Measurements from ENCODE around the gene AMOTL2.

The AMOTL2 gene

DNA sequence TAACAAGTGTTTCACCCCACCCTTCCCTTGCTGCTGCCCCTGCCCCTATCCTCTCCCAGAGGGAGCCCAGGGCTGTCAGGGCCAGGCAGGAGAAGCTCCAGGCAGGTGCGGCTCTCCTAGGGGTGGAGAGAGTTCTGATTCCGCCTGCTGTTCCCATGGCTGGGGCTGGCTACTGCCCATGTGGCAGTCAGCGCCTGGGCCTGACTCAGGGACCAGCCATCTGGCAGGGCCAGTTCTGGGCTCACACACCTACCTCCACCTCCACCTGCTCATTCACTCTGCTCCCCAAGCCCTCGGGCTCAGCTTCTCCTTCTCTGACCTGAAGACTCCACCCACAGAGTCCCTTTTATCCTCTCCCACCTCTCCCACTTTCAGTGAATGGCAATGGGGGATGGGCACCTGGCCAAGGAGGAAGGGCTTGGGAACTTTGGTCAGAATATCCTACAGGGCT, 23.4 kb downstream of the AMOTL2 start:
- no peak for DNase-seq

DNA sequence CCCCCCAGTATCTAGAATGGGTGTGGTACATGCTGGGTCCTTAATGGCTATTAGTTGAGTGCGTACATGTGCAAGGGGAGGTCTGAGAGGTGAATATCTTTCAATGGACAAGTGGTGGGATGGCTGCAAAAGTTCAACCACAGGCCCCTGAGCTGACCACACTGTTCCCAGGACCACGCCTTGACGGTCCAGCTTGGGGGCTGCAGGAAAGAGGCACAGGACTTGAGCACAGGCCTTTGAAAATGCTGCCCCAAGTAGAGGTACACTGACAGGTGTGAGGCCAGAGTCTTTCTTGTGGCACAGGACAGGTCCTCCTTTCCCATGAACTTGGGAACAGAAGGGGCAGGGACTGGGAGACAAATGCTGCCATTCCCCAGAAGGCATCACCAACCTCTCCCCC, 24.0 kb downstream of the AMOTL2 start:
- DNase-seq = no peak

- no peak for DNase-seq
Measured at GRCh38 chr3:134348524-134348923, 25.7 kb downstream of the AMOTL2 start.

DNA sequence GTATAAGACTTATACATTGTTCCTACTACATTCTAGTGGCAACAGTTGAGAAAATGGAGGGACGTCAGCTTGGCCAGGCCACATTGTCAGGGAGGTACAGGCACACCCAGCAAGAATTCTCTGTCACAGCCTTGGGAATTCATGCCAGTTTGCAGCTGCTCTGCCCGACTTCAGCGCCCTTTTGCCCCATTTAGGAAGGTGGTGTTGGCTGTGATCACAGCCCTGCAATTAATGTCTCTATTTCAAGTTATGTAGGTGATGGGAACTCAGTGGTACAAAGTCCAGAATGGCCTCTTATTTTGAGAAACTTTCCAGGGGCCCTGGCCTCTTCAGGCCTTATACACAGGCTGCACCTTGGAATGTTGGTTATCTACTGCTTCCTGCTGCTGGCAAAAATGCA, 26.7 kb downstream of the AMOTL2 start:
- no peak for DNase-seq

GRCh38 chr3:134346744-134347143, 27.5 kb downstream of the AMOTL2 start:
- DNase-seq = no peak

DNA sequence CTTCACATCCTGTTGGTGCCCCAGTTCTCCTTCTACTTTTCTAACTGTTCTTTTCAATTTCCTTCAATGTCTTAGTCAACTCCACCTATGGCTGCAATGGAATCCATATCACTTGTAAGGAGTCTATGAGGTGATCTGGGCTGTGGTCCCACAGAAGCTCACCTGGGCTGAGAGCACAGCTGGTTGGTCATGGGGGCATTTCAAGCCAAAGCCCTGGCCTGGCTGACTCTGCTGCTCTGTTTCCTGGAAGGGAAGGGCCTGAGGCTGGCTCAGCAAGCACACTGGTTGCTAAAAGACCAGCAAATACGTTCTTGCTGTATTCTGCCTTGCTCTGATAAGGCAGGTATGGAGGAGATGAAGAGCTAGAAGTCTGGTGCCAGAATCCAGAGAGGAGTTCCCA, 29.0 kb downstream of the AMOTL2 start:
- DNase-seq = no peak

DNA sequence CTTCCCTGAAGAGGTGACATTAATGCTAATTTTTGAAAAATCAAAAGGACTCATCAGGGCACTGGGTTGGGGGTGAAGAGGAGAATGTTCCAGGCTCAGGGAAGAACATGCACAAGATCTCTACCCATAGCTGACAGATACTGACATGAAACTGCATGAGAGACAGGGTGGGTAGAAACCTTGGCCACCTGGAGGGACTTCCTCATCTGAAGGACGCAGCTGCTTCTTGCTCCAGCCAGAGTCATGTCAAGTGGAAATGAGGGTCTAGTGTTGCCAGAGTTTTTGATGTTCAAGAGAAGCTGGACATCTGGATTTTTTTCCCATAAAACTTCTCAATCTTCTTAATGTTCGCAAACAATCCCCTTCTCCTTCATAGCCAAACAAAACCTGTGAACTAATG, 29.7 kb downstream of the AMOTL2 start:
- DNase-seq = no peak

DNA sequence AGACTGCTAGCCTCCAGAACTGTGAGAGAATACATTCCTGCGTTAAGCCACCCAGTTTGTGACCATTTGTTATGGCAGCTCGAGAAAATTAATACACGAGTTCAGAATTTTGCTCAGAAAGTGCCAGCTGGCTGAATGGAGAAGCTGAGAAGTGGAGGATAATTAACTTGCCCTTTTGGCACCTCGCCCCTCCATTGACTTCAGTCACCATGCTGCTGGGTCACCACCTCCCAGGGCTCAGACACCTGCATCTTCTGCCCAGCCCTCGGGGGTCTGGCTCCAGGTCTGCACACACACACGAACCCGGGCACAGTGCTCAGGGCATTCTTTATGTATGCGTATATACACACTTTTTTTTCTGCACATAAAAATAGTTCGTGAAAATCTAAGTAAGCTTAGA, 32.0 kb downstream of the AMOTL2 start:
- DNase-seq = no peak

DNA sequence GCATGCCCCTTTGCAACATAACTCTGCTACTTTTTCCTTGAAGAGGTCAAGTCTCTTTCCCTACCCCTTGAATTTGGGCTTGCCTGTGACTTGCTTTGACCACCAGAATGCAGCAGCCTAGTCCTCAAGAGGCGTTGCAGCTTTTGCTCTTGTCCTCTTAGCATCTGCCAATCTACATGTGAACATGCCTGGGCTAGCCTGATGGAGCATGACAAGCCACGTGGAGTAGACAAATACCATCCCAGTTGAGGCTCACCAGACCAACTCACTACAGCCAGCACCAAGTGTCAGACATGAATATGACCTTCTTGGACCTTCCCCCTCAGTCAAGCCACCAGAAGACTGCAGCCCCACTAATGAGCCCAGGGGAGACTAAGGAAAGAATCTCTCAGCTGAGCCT, 32.9 kb downstream of the AMOTL2 start:
- DNase-seq = no peak

DNA sequence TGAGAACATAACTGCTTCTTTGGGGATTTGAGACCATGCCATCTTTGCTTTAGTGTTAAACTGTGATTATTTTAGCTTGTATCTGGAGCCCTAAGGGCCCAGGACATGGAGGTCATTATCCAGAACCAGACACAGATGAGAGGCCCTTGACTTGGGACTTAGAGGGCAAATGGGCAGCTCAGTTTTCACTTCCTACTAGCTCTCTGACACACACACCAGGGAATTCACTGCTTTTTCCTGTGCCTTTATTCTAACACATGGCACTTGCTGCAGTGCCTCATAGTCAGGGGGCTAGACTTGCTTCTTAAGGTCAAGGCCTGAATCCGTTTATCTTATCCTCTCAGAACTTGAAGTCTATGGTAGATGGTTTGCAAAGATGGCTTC, 33.3 kb downstream of the AMOTL2 start:
- no peak for DNase-seq

- no peak for DNase-seq
Measured at GRCh38 chr3:134340362-134340981, 33.8 kb downstream of the AMOTL2 start.

DNA sequence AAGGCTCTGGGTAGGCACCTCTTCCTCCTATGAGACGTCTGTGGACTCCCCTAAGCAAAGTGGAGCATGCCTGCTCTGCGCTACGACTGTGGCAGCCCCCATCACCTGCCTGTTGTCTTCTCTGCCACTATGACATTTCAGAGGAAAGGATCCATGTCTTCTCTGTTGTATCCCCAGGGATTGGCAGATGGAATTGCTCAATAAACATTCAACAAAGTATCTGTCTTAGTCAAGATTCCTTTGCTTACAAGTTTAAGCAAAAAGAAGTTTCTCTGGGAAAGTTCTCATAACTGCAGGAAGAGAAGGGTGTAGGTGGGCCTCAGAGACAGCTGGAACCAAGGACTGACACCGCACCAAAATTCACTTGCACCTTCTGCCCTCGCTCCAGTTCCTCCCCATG, 34.3 kb downstream of the AMOTL2 start:
- no peak for DNase-seq

DNA sequence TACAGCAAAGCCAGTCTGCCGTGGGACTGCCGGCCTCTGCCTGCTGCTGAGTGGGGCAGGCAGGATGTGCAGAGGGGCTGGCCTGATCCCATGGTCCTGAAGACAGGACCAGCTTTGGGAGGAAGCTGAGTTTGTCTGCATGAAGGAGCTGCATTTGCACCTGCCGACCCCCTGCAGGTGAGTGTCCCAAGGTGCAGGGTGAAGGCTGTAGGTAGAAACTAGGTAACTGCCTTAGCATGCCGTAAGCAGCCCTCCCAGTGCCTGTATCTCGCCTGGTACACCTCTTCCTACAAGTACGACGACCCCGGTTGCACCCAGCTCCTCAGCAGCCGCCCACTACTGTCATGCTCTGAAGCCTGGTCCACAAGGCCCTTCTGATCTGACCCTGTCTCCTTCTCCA, 34.9 kb downstream of the AMOTL2 start:
- no peak for DNase-seq

- no peak for DNase-seq
Measured at GRCh38 chr3:134338516-134339261, 35.6 kb downstream of the AMOTL2 start.

- DNase-seq = no peak
Measured at GRCh38 chr3:134338201-134338512, 36.1 kb downstream of the AMOTL2 start.

GRCh38 chr3:134337511-134338200, 36.6 kb downstream of the AMOTL2 start:
- no peak for DNase-seq

DNA sequence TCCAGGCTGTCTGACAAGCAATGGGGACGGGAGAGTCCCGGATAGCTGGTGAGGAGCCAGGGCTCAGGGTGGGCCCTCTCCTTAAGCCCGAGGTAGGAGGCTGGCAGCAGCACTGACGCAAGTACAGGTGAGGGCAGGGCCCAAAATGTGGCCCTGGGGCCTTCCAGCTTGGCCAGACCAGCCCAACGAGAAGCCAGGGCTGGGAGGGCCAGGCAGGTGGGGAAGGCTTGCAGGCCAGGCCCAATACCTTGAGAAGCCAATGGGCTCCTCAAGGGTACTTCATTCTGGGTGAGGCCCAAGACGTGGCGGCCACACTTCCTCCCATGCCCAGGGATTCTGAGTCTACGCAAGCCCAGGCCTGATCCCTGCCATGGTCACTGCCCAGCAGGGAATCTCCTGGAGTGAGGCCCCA, 37.2 kb downstream of the AMOTL2 start:
- no peak for DNase-seq

DNA sequence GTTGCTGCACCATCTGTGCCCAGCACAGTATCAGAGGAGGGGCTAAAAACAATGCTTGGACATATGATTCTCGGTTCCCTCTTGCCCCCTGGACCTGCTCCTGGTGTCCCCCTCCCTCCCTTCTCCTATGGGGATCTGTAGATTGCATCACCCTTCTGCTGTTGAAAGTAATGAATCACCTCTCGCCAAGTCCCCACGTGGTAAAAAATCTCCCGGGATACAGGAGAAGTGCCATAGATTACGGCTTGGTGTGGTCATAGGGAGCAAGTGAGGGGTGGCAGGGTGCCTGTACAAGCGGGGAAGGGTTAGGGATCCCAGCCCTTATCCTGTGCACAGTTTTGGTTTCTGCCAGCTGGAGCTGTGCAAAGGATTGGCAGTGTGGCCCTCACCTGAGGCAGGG, 37.7 kb downstream of the AMOTL2 start:
- DNase-seq = no peak

- DNase-seq = no peak
Measured at GRCh38 chr3:134334901-134335280, 39.4 kb downstream of the AMOTL2 start.

GRCh38 chr3:134334231-134334900, 39.9 kb downstream of the AMOTL2 start:
- DNase-seq = no peak

- no peak for DNase-seq
Measured at GRCh38 chr3:134333522-134334181, 40.6 kb downstream of the AMOTL2 start.

GRCh38 chr3:134332344-134332743, 41.9 kb downstream of the AMOTL2 start:
- no peak for DNase-seq

DNA sequence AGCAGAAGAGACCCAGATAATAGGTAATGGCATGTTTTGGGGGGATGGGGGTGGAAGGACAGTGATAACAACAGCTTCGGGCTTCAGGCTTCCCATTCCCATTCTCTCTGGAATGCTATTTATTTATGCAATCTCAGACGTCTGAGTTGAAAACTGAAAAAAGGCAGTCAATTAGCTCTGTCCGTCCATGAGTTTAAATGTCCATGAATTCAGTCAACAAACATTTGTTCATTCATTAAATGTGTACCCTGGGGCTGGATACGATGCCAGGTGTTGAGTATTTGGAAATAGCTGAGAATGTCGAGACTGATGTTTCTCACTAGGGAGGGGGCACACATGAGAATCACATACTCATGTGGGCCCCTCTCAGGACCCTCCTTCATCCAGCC, 42.4 kb downstream of the AMOTL2 start:
- no peak for DNase-seq
